ENCODE results near the gene PPP1R13L. TPM values are rescaled to one million over a fixed set of nuclear protein-coding genes. Genes with fewer than 3 reads are reported as not detected.
"Not testable (repeated sequence)": the region's sequence is repeated elsewhere in the genome, so short reads cannot be mapped to it uniquely, and the experiment has no call there.

Gene PPP1R13L
- polyA plus RNA-seq, 6 donors from 2014 or later, result 0.29 to 4.3 (median 2.5) TPM; not detected in 1

GRCh38 chr19:45442778-45443461, 38.1 kb upstream of the PPP1R13L start:
- Mint-ChIP-seq H3K27ac (peak overlapping the region; percentile 91 to 99 (median 96)), H3K27me3 (no peaks in the 10 kb centered on the region), H3K36me3 (no peaks in the 10 kb centered on the region), H3K4me3 (peak overlapping the region; percentile 79 to 94 (median 88)), H3K4me1 (peaks cover 48 to 61% (median 54%) of the 10 kb centered on the region in 3 donors), H3K9me3 (no peaks in the 10 kb centered on the region)
- DNase-seq, result peak; percentile 87
- ATAC-seq (ENCODE audit: low read depth in 2 of 2), result peak; percentile 62 to 66

- H3K27ac Mint-ChIP-seq, result peak overlapping the region; percentile 91 to 99 (median 96)
- DNase-seq (no peak), ATAC-seq (ENCODE audit: low read depth in 2 of 2) (no peak)
- H3K9me3 Mint-ChIP-seq, result no peaks in the 10 kb centered on the region
- H3K36me3 Mint-ChIP-seq, result no peaks in the 10 kb centered on the region
- H3K27me3 Mint-ChIP-seq, result no peaks in the 10 kb centered on the region
- H3K4me1 Mint-ChIP-seq, result peaks cover 45 to 57% (median 51%) of the 10 kb centered on the region in 3 donors
- H3K4me3 Mint-ChIP-seq, result peak overlapping the region in 7 of 8 donors; percentile 79 to 94 (median 87)
These were observed 37.5 kb upstream of the PPP1R13L start for GRCh38 chr19:45442408-45442777.

- no peaks in the 10 kb centered on the region for H3K9me3 Mint-ChIP-seq
- peak overlapping the region; percentile 41 to 96 (median 88) for H3K27ac Mint-ChIP-seq
- H3K4me3 Mint-ChIP-seq, result peak overlapping the region; percentile 54 to 89 (median 82)
- no peaks in the 10 kb centered on the region for H3K27me3 Mint-ChIP-seq
- peaks cover 41 to 50% (median 46%) of the 10 kb centered on the region in 3 donors for H3K4me1 Mint-ChIP-seq
- no peaks in the 10 kb centered on the region for H3K36me3 Mint-ChIP-seq
- DNase-seq, result no peak
- ATAC-seq (ENCODE audit: low read depth in 2 of 2), result no peak
These were observed 36.2 kb upstream of the PPP1R13L start for GRCh38 chr19:45440873-45441654.

GRCh38 chr19:45440259-45440638, 35.4 kb upstream of the PPP1R13L start:
- no peaks in the 10 kb centered on the region for H3K9me3 Mint-ChIP-seq
- H3K27ac Mint-ChIP-seq, result peak overlapping the region; percentile 82 to 96 (median 94)

GRCh38 chr19:45439569-45440258, 34.8 kb upstream of the PPP1R13L start:
- peak; percentile 44 to 47 for ATAC-seq (ENCODE audit: low read depth in 2 of 2)
- H3K27me3 Mint-ChIP-seq, result no peaks in the 10 kb centered on the region
- no peaks in the 10 kb centered on the region for H3K9me3 Mint-ChIP-seq
- H3K4me3 Mint-ChIP-seq, result peak overlapping the region; percentile 54 to 89 (median 82)
- no peaks in the 10 kb centered on the region for H3K36me3 Mint-ChIP-seq
- H3K27ac Mint-ChIP-seq, result peak overlapping the region; percentile 82 to 96 (median 94)
- peak; percentile 89 for DNase-seq
- H3K4me1 Mint-ChIP-seq, result peaks cover 33 to 39% (median 34%) of the 10 kb centered on the region in 3 donors

More at GRCh38 chr19:45440259-45440638, 35.4 kb upstream of the PPP1R13L start:
- DNase-seq (no peak), ATAC-seq (ENCODE audit: low read depth in 2 of 2) (no peak)
- H3K36me3 Mint-ChIP-seq, result no peaks in the 10 kb centered on the region
- peaks cover 35 to 43% (median 40%) of the 10 kb centered on the region in 3 donors for H3K4me1 Mint-ChIP-seq
- no peaks in the 10 kb centered on the region for H3K27me3 Mint-ChIP-seq
- H3K4me3 Mint-ChIP-seq, result peak overlapping the region; percentile 54 to 89 (median 82)

- H3K9me3 Mint-ChIP-seq, result no peaks in the 10 kb centered on the region
- ATAC-seq (ENCODE audit: low read depth in 2 of 2), result no peak
- peak overlapping the region; percentile 54 to 87 (median 78) for H3K4me3 Mint-ChIP-seq
- no peak for DNase-seq
- H3K4me1 Mint-ChIP-seq, result peaks cover 28 to 34% (median 30%) of the 10 kb centered on the region in 3 donors
- H3K27me3 Mint-ChIP-seq, result no peaks in the 10 kb centered on the region
- H3K36me3 Mint-ChIP-seq, result no peaks in the 10 kb centered on the region
- H3K27ac Mint-ChIP-seq, result peak overlapping the region in 2 of 6 donors; percentile 41 to 69
These were observed 34.3 kb upstream of the PPP1R13L start for GRCh38 chr19:45439190-45439568.

- Mint-ChIP-seq H3K27me3 (no peaks in the 10 kb centered on the region), H3K4me1 (peaks cover 12 to 16% (median 15%) of the 10 kb centered on the region in 3 donors), H3K4me3 (peak overlapping the region in 2 of 8 donors; percentile 25 to 71), H3K36me3 (no peaks in the 10 kb centered on the region), H3K27ac (no peak overlapping the region), H3K9me3 (no peaks in the 10 kb centered on the region)
- DNase-seq (no peak), ATAC-seq (ENCODE audit: low read depth in 2 of 2) (no peak)
These were observed 32.5 kb upstream of the PPP1R13L start for GRCh38 chr19:45437328-45437727.

GRCh38 chr19:45432543-45432942, 27.7 kb upstream of the PPP1R13L start:
- not testable (repeated sequence) for DNase-seq; H3K4me3 Mint-ChIP-seq; H3K4me1 Mint-ChIP-seq; H3K27me3 Mint-ChIP-seq; H3K9me3 Mint-ChIP-seq; H3K36me3 Mint-ChIP-seq; H3K27ac Mint-ChIP-seq; ATAC-seq (ENCODE audit: low read depth in 2 of 2)

- not testable (repeated sequence) for DNase-seq; H3K36me3 Mint-ChIP-seq; ATAC-seq (ENCODE audit: low read depth in 2 of 2); H3K9me3 Mint-ChIP-seq; H3K27ac Mint-ChIP-seq
- Mint-ChIP-seq H3K27me3 (peaks cover 4 to 19% (median 8%) of the 10 kb centered on the region in 3 donors), H3K4me3 (peak overlapping the region in 2 of 8 donors; percentile 6 to 21), H3K4me1 (peaks cover 8 to 14% (median 10%) of the 10 kb centered on the region in 3 donors)
These were observed 26.1 kb upstream of the PPP1R13L start for GRCh38 chr19:45431008-45431407.

- H3K36me3 Mint-ChIP-seq; DNase-seq; H3K9me3 Mint-ChIP-seq; ATAC-seq (ENCODE audit: low read depth in 2 of 2): not testable (repeated sequence)
- H3K4me3 Mint-ChIP-seq, result peak overlapping the region in 1 of 8 donors; percentile 43
- peak overlapping the region in 1 of 6 donors; percentile 47 for H3K27ac Mint-ChIP-seq
- H3K27me3 Mint-ChIP-seq, result peaks cover 4 to 19% (median 8%) of the 10 kb centered on the region in 3 donors
- peaks cover 8 to 14% (median 10%) of the 10 kb centered on the region in 3 donors for H3K4me1 Mint-ChIP-seq
These were observed 25.0 kb upstream of the PPP1R13L start for GRCh38 chr19:45429896-45430295.

GRCh38 chr19:45428384-45429231, 23.7 kb upstream of the PPP1R13L start:
- Mint-ChIP-seq H3K27ac (peak overlapping the region in 2 of 6 donors; percentile 47 to 88), H3K9me3 (peaks cover 0 to 1% (median 0%) of the 10 kb centered on the region in 7 donors)
- DNase-seq, result no peak

More at GRCh38 chr19:45428384-45429231, 23.7 kb upstream of the PPP1R13L start:
- peaks cover 15 to 23% (median 19%) of the 10 kb centered on the region in 3 donors for H3K4me1 Mint-ChIP-seq
- ATAC-seq (ENCODE audit: low read depth in 2 of 2), result peak; percentile 37 to 44
- no peaks in the 10 kb centered on the region for H3K36me3 Mint-ChIP-seq
- peaks cover 4 to 19% (median 8%) of the 10 kb centered on the region in 3 donors for H3K27me3 Mint-ChIP-seq
- H3K4me3 Mint-ChIP-seq, result peak overlapping the region; percentile 71 to 90 (median 82)
